A673 (cell line): ENCODE measurements around the gene EIF1AD. TPM values are rescaled to one million over a fixed set of nuclear protein-coding genes. Genes with fewer than 3 reads are reported as not detected.
A peak's percentile ranks its signal among the peaks of the same experiment; 100 is the strongest.

Experiments used
- BruUV-seq: library from RNA; stranded (reverse); fragments of 400-500 nt; replicated peaks from 2 replicates; lab custom pipeline; 2021; lab: Mats Ljungman, UMichigan
- CTCF ChIA-PET: fragments of 300-600 bp; sonication (Branson Sonifier 250); formaldehyde crosslinking; loops from one replicate; lab custom pipeline; 2022; ENCODE audit warnings: antibody characterized with exemption; lab: Charles Lee
- POLR2A ChIA-PET: fragments of 300-600 bp; sonication (Branson Sonifier 250); formaldehyde crosslinking; loops from one replicate; lab custom pipeline; 2022; ENCODE audit warnings: antibody characterized with exemption; ENCODE audit not compliant: low non-redundant PET; lab: Charles Lee
- DNase-seq: peaks from one replicate; pipeline ENCODE4 v3.0.0-alpha.2; 2015; ENCODE audit warnings: low spot score
- H3K27ac ChIP-seq: fragments of 200-600 bp; sonication (generic); 2 replicates; pipeline ENCODE4 v1.5.1; 2016; ENCODE audit warnings: mixed run types, low read depth, mild to moderate bottlenecking, mixed read lengths, antibody characterized with exemption, low read length; ENCODE audit not compliant: poor library complexity, severe bottlenecking
- H3K27me3 ChIP-seq: fragments of 200-600 bp; sonication (generic); replicated peaks from 2 replicates; pipeline ENCODE4 v1.6.1; 2017; ENCODE audit warnings: mixed run types, low read depth, mild to moderate bottlenecking, mixed read lengths, antibody characterized with exemption, low read length; ENCODE audit not compliant: insufficient read depth, poor library complexity
- H3K36me3 ChIP-seq: fragments of 200-600 bp; sonication (generic); 2 replicates; pipeline ENCODE4 v1.6.1; 2016; ENCODE audit warnings: mixed run types, mild to moderate bottlenecking, mixed read lengths, antibody characterized with exemption, low read length; ENCODE audit not compliant: insufficient read depth, poor library complexity, severe bottlenecking
- H3K4me1 ChIP-seq: fragments of 200-600 bp; sonication (generic); 2 replicates; pipeline ENCODE4 v1.6.1; 2017; ENCODE audit warnings: mixed run types, mild to moderate bottlenecking, mixed read lengths, antibody characterized with exemption, low read length; ENCODE audit not compliant: insufficient read depth, poor library complexity, severe bottlenecking
- H3K4me3 ChIP-seq: fragments of 200-600 bp; sonication (generic); 2 replicates; pipeline ENCODE4 v1.5.1; 2016; ENCODE audit warnings: low read depth, mixed run types, mild to moderate bottlenecking, mixed read lengths, low read length; ENCODE audit not compliant: poor library complexity, severe bottlenecking
- H3K9me3 ChIP-seq: fragments of 200-600 bp; sonication (generic); 2 replicates; pipeline ENCODE4 v1.6.1; 2016; ENCODE audit warnings: mixed run types, low read depth, mild to moderate bottlenecking, mixed read lengths, antibody characterized with exemption, low read length; ENCODE audit not compliant: poor library complexity, severe bottlenecking
- EZH2 ChIP-seq: fragments of 200-600 bp; sonication (generic); IDR thresholded peaks from 2 replicates; pipeline ENCODE4 v1.6.1; 2017; ENCODE audit warnings: borderline replicate concordance, low read depth, mild to moderate bottlenecking, mixed read lengths, antibody characterized with exemption, low read length; ENCODE audit not compliant: poor library complexity, severe bottlenecking
- intact Hi-C: fragments of 100-400 bp; cut with micrococcal nuclease; formaldehyde crosslinking; loops from one replicate; pipeline ENCODE4 v1.10.0; 2022; ENCODE audit not compliant: unreplicated experiment
- total RNA-seq: library from RNA; stranded (reverse); gene quantifications from 2 replicates; pipeline ENCODE4 v1.2.3, GENCODE V29; 2021
- TF ChIP-seq, protein P1 (sequence below): fragments of 300-800, 200-600 bp; sonication (generic); conservative IDR thresholded peaks from 2 replicates; pipeline ENCODE4 v1.5.1; 2017; ENCODE audit warnings: low read depth, mild to moderate bottlenecking, antibody characterized with exemption, low read length, moderate library complexity, mixed read lengths

EIF1AD gene
- total RNA-seq, 1 experiment from 2014 or later: 86.2 TPM

DNA sequence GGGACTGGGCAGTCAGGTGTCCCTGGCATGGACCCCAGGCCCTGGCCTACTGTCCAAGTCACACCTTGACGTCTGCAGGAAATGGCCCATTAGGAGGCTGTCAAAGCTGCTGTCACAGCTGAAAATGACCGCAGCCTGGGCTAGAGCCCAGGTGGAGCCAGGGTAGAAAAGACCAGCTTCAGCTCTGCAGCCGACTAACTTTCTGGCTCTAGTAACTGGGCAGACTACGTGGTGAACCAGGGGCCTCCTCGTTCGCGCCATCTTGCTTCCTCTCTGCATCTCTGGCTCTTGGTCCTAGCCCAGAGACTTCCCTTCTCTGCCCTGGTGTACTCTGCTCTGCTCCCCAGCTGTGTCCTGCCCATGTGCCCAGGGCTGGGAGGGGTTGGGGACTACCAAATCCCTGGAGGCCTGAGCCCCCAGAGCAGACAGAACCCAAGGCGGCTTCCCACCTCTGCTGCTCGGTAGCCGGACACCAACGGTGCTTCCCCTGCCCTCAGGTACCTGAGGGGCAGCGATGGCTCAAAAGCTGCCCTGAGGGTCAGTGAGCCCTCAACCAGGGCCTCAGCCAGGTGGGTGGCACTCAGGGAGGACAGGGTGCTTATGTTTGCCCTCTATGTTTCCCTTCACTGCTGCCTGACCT lies 20.7 kb downstream of the EIF1AD start:
- intact Hi-C loops: no loop called here
- Histone ChIP-seq H3K27me3 (no peaks in the 10 kb centered on the region), H3K27ac (no peak overlapping the region), H3K36me3 (peaks cover 35% of the 10 kb centered on the region), H3K4me1 (no peaks in the 10 kb centered on the region), H3K9me3 (no peaks in the 10 kb centered on the region), H3K4me3 (no peak overlapping the region)
- ChIA-PET POLR2A (interaction anchor here (0.6 kb wide), 2 partner anchors 72 to 137 kb away, joined by 3 to 9 read pairs; no protein-coding TSS in a partner anchor), CTCF (no interaction called here)
- no peak for DNase-seq
- TF ChIP-seq, protein P1, sequence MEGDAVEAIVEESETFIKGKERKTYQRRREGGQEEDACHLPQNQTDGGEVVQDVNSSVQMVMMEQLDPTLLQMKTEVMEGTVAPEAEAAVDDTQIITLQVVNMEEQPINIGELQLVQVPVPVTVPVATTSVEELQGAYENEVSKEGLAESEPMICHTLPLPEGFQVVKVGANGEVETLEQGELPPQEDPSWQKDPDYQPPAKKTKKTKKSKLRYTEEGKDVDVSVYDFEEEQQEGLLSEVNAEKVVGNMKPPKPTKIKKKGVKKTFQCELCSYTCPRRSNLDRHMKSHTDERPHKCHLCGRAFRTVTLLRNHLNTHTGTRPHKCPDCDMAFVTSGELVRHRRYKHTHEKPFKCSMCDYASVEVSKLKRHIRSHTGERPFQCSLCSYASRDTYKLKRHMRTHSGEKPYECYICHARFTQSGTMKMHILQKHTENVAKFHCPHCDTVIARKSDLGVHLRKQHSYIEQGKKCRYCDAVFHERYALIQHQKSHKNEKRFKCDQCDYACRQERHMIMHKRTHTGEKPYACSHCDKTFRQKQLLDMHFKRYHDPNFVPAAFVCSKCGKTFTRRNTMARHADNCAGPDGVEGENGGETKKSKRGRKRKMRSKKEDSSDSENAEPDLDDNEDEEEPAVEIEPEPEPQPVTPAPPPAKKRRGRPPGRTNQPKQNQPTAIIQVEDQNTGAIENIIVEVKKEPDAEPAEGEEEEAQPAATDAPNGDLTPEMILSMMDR: no peak
- no peak for TF ChIP-seq EZH2
- BruUV-seq: no TSS peak

DNA sequence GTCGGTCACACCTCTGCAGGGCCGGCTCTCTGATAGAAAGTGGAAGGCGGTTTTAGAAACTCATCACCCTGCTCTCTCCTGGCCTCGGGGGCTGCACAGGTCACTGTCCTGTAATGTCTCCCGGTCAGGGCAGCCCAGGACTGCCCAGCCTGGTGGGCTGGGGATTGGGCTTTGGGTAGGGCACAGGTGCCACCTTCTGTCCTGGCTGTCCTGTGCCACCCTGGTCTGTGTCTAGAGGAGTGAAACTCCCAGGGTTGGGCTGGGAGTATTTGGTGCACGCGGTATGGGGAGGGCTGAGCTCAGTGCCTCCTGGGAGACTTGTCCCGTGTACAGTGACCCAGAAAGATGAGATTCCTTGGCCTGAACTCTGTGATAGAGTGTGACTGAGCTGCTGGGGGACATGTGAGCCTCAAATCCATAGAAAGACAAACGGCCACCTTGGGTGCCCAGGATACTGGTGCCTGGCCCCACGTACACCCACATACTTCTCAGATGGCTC lies 22.6 kb downstream of the EIF1AD start:
- POLR2A ChIA-PET: no interaction called here
- H3K4me3 ChIP-seq: no peak overlapping the region
- H3K4me1 ChIP-seq: no peaks in the 10 kb centered on the region
- intact Hi-C loops: no loop called here
- CTCF ChIA-PET: no interaction called here
- peaks cover 35% of the 10 kb centered on the region for H3K36me3 ChIP-seq
- TSS peak; percentile 11 for BruUV-seq
- no peak for TF ChIP-seq EZH2
- TF ChIP-seq, protein P1: no peak
- no peaks in the 10 kb centered on the region for H3K27me3 ChIP-seq
- DNase-seq: no peak
- H3K27ac ChIP-seq: no peak overlapping the region
- no peaks in the 10 kb centered on the region for H3K9me3 ChIP-seq

DNA sequence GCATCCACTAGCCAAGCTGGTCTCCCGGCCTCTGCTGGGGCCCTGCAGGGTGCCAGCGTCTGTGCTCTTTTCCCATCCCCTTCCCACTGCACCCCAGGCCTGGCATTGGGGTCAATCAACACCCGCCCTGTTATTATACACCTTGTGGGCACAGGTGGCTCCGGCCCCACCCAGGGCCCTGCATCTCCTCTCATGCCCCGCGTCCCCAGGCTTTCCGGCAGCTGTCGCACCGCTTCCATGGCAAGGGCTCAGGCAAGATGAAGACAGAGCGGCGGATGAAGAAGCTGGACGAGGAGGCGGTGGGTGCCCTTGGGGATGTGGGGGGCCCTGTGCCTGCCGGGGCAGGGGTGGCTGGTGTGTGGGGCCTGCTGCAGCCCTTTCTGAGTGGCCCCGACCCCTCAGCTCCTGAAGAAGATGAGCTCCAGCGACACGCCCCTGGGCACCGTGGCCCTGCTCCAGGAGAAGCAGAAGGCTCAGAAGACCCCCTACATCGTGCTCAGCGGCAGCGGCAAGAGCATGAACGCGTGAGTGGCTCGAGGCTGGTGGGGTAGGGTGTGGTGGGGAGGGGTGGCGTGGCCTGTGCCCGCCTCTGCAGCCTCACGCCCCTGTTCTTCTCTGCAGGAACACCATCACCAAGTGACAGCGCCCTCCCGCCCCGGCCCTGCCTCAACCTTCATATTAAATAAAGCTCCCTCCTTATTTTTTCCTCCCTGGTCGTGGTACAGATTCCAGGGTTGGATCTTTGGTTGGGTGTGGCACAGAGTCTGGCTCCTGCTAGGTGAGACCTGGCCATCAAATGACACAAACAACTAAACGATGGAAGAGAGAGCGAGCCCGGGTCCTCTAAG lies 23.3 kb downstream of the EIF1AD start:
- POLR2A ChIA-PET: no interaction called here

More for the DNA sequence above, 23.3 kb downstream of the EIF1AD start:
- Histone ChIP-seq H3K9me3 (no peaks in the 10 kb centered on the region), H3K4me1 (no peaks in the 10 kb centered on the region), H3K4me3 (no peak overlapping the region), H3K27ac (no peak overlapping the region), H3K27me3 (no peaks in the 10 kb centered on the region), H3K36me3 (peaks cover 37% of the 10 kb centered on the region)
- DNase-seq: no peak
- TF ChIP-seq EZH2: no peak
- CTCF ChIA-PET: no interaction called here
- no TSS peak for BruUV-seq
- intact Hi-C loops: no loop called here
